Measurements from ENCODE around the gene PAPPA.

Gene PAPPA

DNA sequence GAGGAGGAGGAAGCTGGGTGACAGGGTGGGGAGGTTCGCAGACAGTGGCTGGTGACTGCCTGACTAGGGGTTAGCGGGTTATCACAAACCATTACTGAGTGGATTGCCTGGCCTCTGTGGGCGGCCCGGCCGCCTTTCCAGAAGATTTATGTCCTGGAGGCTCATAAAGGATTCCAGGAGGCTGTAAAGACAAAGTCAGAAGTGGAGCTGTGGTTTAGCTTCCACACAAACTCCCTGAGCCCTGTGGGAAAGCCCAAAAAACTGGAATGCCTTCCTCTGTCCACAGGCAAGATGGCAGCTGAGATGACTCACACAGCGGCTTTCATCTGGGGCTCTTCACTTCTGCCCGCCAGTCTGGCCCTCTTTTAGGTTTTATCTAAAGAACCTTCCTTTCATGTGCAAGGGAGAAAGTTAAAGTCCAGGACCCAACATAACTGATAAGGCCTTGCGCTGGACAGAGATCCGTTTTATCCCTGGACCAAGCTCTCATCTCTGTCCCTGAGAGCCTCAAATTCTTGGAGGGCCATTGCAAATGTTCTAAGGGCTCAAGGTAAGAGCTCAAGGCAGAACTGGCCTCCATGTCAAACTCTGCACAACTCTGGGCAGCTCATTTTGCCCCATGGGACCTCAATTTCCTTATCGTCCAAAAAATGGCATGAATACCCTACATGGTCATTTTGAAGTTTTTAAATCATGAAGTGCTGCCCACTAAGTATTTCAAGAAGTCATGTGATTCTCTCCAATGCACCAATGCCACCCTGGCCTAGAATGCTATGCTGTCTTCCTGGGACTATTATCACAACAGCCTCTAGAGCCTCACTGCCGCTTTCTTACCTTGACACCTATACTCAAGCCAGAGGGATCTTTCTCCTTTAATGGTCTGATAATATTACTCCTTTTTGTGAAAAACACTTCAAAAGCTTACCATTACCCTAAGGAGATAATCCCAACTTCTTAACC is 284.1 kb downstream of the PAPPA start:
- no peak for DNase-seq

DNA sequence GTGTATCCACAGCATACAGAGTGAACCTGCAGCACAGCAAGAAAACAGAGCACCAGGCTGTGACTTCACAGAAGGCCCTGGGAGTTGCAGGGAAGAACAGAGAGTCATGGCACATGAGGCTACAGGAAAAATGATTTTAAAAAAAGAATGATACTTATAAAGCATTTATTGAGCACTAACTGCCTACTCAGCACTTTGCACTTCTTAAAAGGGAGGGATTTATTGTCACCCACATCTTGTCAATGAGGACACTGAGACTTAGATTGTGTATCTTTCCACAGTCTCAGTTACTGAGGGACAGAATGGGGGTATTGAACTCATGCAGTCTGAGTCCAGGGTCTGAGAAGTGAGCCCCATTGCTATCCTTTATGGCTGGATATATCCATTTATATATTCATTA is 288.9 kb downstream of the PAPPA start:
- no peak for DNase-seq

GRCh38 chr9:116447934-116448333 is 294.3 kb downstream of the PAPPA start:
- DNase-seq: no peak

DNA sequence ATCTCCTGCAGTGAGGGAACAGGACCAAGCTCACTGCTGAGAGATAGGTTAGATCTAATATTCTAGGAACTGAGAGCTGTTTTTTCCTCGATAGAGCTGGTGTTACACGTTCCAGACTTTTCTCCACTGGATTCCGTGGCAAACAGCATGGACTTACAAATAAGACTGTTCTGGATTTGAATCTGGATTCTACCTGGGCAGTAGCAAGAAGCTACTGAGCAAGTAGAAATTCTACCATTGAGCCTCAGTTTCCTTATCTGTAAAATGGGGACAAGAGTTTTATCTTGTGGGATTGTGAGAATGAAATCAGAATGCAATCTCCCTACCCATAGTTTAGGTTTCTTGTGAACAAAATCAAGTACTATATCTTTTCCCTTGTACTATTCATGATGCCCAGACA is 294.8 kb downstream of the PAPPA start:
- no peak for DNase-seq

DNA sequence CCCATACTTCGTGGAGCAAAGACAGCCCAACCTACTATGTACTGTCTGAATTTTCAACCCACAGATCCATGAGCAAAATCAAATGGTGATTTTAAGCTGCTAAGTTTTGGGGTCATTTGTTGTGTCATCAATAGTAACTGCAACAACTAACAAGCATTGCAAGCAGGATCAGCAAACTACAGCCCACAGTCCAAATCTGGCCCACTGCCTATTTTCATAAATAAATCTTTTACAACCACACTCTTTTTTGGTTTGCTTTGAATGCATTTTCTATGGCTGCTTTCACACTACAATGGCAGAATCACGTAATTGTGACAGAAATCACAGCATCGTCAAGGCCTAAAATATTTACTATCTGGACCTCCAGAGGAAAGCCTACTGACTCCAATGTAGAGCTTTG is 296.4 kb downstream of the PAPPA start:
- DNase-seq: no peak

DNA sequence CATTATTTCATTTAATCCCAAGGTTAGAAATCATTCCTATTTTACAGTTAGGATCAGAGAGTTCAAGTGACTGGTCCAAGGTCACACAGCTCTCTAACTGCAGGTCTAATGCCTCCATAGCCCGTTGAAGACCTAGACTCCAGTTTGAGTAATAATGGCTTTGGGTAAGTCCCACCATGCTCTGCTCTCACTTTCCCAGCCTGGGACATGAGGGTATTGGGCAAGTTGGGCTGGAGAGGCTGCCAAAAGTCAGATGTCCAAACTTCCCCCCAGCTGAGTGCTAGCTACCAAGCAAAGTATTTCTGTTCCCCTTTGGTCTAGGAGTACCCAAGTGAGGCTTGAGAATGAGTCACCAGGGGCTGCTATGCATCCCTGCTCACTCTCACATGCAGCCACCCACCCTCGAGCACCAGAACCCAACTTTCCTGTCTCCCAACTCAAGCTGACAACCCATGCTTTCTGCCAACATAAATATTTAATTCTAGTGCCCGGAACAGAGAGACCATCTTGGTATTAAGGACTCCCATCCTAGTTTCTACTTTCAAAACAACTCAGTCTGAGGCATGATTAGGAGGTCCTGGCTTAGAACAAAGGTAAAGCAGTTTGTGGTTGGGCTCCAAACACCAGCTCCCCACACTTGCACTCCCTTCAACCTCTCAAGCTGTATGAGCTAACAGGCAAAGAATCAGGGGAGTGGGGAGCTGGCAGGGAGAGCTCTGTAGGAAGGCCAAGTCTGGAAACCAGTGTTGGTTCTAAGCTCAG is 297.0 kb downstream of the PAPPA start:
- no peak for DNase-seq

- DNase-seq: no peak
These were observed 298.0 kb downstream of the PAPPA start for GRCh38 chr9:116451500-116452115.
